GM18526 (cell line): ENCODE results near the gene SNTA1.

ENCODE experiments used
- POLR2A ChIP-seq: IDR thresholded peaks from 3 replicates; pipeline ENCODE4 v1.6.1; 2011; ENCODE audit not compliant: insufficient read length; ENCODE audit errors: extremely low read depth

SNTA1 gene

DNA sequence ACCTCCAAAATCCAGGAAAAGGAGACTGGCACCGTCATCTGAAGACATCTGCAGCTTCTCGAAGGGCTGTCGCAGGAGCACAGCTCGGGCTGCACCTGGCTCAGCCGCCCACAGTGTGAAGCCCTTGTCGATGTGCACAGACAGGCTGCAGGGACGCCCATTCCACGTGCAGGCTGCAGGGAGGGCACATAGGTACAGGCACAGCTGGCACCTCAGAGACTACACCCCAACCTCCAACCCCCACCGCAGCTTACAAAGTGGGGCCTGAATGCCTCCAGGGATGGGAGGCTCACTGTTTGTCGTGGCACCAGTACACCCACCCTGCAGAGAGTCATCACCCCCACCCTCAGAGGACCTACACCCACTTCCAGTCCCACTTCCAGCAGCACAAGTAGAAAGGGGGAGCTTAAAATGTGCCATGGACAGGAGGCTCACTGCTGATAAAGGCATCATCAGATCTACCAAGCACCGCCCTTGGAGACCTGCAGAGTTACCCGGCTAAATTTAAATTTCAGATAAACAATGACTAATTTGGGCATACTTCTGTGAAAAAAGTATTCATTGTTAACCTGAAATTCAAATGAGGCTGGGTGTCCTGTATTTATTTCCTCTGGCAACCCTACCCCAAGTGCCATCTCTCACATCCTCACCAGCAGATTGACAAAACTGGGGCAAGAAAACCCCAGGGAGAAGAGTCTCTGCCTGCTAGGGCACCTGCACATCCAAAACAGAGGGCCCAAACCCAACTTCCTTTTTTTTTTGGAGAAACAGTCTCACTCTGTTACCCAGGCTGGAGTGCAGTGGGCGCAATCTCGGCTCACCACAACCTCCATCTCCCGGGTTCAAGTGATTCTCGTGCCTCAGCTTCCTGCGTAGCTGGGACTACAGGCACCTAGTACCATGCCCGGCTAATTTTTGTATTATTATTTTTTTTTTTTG is 34.6 kb downstream of the SNTA1 start:
- no peak for TF ChIP-seq POLR2A

DNA sequence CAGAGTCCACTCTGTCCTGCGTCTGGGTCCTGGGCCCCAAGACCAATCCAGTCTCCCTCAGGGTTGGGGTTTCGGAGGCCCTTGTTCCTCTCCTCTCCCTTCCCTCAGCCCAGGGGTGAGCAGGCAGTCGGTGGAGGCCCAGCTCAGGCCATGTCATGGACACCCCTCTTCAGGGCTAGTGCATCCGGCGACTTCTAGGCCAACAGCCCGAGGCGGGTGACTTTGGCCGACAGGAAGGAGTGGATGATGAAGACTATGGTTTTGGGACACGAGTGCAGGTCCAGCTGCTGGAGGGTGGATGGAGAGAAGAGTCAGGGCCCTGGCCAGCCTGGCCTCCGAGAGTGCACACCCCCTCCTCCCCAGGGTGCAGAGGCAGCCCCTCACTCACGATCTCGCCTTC is 35.2 kb downstream of the SNTA1 start:
- no peak for TF ChIP-seq POLR2A

DNA sequence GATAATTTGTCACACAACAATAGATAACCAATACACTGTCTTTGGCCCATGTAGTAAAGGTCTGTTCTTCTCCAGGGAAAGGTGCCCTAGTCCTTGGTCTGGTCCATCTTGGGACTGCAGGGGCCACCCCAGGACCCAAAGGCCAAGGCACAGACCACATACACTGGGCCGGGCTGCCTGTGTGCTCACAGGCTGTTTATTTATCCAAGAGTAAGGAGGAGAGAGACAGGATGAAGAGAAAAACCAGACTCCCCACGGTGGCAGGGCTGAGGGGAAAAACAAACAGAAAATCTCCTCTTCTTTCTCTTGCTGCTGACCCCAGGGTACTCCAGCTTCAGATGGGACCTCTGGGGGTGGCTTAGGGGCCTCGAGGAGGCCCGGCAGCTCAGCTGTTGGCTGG is 35.8 kb downstream of the SNTA1 start:
- no peak for TF ChIP-seq POLR2A

DNA sequence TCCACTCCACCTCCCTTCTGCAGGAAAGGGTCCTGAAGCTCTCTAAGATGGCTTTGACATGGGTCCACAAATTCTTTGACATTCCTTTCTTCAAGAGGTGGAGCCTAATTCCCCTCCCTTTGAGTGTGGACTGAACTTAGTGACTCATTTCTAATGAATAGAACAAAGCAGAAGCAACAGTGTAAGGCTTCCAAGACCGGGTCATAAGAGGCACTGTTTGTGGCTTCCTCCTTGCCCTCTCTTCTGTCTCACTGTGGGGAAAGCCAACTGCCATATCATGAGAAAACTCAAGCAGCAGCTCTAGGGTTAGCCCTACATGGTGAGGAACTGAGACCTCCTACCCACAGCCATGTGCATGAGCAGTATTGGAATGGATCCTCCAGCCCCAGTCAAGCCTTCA is 36.3 kb downstream of the SNTA1 start:
- no peak for TF ChIP-seq POLR2A

DNA sequence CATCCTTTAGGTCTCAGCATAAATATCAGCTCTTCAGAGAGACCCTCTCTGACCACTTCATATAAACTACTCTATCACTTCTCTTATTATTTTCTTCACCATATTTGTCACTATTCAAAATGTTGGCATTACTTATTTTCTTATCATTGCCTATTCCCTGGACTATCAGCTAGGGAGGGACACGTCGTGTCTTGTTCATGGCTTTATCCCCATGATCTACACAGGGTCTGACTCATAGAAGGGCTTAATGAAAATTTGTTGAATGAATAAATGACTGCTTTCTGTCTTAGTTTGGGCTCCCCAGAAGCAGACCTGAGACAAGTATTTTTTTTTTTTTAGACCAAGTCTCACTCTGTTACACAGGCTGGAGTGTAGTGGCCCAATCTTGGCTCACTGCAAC is 39.3 kb downstream of the SNTA1 start:
- TF ChIP-seq POLR2A, result no peak

DNA sequence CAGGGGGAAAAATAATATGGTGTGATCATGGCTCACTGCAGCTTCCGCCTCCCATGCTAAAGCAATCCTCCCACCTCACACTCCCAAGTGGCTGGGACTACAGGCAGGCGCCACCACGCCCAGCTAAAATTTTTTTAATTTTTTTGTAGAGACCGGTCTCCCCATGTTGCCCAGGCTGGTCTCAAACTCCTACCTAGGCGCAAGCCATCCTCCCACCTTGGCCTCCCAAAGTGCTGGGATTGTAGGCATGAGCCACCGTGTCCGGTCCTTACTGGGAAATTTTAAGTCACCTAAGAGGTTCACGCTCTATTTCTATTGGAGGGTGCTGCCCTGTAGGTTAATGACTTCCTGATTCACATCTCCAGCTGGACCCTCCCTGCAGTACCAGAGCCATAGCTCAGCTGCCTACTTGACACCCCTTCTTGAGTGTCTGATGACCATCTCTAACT is 41.6 kb downstream of the SNTA1 start:
- TF ChIP-seq POLR2A, result no peak

DNA sequence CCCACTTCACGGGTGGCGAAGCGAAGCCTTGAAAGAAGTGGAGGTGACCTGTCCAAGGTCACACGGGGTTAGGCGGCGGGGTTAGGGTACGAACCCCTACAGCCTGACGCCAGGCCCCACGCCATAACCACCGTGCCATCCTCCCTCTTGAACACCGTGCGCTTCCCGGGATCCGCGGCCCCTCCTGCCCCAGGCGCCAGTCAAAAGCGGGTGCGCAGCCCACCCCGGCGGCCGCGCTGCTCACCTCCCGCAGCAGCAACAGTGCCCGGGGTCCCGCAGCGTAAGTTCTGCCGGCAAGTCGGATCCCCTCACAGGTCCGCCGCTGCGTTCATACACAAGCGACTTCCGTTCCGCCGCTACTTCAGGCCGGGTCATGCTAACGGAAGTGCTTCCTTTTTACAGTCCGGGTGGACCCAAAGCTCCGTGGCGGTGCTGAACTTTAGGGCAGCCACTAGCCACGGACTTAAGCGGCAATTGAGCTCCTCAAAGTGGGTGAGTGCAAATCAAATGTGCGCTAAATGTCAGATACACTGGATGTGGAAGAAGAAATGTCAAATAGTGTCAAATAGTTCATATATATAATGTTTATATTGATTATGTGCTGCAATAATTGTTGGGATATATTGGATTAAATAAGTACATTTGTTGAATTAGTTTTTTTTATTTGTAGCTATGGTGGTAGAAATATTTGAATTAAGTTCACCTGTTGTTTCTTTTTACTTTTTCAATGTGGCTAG is 42.2 kb downstream of the SNTA1 start, which contains the start of gene CDK5RAP1:
Gene CDK5RAP1, minus strand, starts transcription at position 336 of the 737 bp plus-strand sequence. CDS start 4,455 bp downstream, outside the sequence.
- TF ChIP-seq POLR2A, result peak; percentile 87

DNA sequence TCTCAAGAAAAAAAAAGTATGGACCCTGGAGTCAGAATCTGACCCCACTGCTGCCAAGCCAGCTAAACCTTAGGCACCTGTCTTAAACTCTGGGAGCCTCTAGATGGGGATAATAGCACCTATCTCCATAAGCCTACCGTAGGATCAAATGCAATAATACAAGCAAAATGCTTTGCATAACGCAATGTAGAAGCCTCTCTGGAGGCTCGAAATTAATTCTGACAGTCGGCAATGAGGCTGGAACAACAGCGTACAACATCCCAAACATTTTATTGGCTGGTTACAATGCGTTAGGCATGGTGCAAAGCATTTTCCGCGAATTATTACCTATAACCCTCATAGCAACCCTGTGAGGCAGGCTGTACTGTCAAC is 42.8 kb downstream of the SNTA1 start:
- no peak for TF ChIP-seq POLR2A

DNA sequence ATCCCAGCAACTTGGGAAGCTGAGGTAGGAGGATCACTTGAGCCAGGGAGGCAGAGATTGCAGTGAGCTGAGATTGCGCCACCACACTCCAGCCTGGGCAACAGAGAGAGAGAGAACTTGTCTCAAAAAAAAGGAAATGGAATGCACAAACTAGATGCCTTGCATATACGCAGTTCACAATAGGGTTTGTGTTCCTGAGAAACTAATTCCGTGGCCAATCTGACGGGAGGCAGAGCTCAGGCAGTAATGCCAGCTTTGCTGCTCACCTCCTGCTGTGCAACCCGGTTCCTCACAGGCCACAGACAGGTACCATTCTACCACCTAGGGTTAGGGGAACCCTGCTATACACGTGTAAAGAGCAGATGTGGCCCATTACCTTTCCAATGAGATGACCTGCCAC is 43.6 kb downstream of the SNTA1 start:
- no peak for TF ChIP-seq POLR2A

DNA sequence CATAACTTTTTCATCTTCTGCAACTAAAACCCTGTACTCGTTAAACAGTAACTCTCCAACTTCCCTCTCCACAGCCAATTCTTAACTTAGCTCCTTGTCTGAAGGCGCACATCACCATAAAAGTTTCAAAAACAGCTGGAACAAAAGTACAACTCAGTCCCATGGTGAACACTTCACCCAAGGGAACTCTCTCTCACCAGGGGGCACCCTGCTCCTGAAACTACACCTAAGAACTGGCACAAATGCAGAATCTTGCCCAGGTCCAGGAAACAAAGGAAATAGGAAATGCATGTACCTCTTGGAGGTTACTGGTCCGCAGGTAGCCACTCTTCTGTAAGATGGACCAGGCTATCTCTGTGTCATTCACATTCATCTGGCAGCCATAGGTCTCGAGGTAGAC is 48.8 kb downstream of the SNTA1 start:
- TF ChIP-seq POLR2A, result no peak

DNA sequence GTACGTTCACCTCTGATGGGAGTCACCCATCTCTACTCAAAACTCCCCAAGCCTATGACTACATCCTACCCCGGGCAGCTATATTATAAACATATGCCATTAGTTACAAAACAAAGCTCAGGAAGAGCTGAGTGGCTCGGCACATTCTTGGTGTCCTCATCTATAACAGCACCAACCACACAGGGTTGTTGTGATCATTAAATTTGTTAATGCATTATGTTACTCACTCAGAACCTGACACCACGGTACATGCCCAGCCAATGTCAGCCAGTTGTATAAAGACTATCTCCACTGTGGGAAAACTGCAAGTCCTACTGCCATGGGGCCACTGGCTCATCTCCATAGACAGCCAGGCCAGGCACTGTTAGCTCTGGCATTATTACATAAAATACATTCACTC is 50.0 kb downstream of the SNTA1 start:
- no peak for TF ChIP-seq POLR2A

DNA sequence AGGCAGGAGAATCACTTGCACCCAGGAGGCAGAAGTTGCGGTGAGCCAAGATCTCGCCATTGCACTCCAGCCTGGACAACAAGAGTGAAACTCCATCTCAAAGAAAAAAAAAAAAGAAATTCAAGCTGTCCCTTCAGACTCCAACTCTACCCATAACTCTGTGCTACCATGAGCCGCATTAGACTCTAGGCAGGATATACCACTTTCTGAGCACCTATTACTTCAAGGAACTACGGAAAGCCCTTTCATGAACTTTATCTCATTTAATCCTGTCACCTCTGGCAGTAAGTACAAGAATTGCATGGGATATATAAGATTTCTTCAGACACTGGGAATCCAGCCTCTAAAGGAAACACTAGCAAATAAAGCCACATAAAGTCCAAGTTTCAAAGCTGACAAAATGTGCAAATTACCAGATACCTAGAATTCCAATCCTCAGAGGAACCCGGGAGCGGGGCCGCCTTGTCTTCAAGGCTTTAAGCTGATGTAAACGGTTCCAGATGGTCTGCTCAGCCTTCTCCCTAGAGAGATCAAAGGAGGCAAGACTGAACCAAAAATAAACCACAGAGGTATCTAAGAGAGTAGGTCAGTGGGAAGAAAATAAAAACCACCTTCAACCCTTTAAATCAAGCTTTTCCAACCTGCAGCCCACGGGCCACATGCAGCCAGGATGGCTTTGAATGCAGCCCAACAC is 51.7 kb downstream of the SNTA1 start:
- no peak for TF ChIP-seq POLR2A

DNA sequence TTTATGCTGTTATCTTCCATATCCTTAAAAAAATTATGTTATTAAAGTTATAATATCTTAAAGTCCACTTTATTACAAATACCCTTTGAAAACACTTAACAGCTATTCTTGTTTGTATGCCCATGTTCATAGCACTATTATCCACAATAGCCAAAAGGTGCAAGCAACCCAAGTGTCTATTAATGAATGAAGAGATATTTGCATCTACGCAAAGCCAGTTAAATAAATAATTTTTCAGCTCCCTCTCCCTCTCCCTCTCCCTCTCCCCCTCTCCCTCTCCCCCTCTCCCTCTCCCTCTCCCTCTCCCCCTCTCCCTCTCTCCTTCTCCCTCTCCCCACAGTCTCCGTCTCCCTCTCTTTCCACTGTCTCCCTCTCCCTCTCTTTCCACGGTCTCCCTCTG is 55.3 kb downstream of the SNTA1 start:
- TF ChIP-seq POLR2A, result no peak

DNA sequence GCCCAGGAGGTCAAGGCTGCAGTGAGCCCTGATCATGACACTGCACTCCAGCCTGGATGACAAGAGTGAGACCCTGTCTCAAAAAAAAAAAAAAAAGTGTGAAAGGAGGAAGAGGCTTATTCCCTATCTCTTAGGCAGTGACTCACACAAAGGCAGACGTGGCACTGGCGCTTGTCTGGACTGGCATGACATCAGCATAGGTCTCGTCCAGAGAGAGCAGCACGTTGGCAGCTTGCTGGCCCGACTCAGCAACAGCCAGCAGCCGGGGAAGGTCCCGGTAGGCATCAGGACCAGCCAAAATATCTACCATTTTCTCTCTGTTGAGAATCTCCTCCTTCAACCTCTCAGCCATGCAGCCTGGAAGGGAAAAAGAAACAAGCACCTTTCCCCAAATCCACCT is 56.4 kb downstream of the SNTA1 start:
- no peak for TF ChIP-seq POLR2A

DNA sequence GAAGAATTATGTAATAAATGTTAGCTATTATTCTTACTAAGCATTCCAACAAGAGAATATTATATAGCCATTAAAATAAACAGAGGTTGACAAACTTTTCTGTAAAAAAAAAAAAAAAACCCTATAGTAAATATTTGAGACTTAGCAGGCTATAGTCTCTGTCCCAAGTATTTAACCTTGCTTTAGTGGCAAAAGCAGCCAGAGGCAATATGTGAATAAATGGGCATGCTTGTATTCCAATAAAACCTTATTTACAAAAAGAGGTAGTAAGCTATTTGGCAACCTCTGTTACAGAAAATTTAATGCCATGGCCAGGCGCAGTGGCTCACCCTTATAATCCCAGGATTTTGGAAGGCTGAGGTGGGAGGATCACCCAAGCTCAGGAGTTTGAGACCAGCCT is 56.9 kb downstream of the SNTA1 start:
- no peak for TF ChIP-seq POLR2A

DNA sequence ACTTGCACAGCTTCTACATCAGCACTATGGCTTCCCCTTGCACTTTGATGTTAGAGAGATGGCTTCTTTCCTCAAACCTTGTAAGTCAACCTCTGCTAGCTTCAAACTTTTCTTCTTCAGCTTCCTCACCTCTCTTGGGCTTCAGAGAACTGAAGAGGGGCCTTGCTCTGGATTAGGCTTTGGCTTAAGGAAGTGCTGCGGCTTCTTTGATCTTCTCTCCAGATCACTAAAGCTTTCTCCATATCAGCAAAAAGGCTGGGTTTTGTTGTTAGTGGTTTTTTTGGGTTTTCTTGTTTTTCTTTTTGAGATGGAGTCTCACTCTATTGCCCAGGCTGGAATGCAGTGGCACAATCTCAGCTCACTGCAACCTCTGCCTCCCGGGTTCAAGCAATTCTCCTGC is 66.2 kb downstream of the SNTA1 start:
- no peak for TF ChIP-seq POLR2A
